HG02642 (cell line): ENCODE data around the gene ENAH.
A peak's percentile ranks its signal among the peaks of the same experiment; 100 is the strongest.

Experiments used
- ATAC-seq: cut with Tn5 transposase; IDR thresholded peaks from one replicate; pipeline ENCODE4 v1.9.1; 2021; ENCODE audit warnings: mild to moderate bottlenecking; ENCODE audit not compliant: unreplicated experiment, poor library complexity

ENAH gene

DNA sequence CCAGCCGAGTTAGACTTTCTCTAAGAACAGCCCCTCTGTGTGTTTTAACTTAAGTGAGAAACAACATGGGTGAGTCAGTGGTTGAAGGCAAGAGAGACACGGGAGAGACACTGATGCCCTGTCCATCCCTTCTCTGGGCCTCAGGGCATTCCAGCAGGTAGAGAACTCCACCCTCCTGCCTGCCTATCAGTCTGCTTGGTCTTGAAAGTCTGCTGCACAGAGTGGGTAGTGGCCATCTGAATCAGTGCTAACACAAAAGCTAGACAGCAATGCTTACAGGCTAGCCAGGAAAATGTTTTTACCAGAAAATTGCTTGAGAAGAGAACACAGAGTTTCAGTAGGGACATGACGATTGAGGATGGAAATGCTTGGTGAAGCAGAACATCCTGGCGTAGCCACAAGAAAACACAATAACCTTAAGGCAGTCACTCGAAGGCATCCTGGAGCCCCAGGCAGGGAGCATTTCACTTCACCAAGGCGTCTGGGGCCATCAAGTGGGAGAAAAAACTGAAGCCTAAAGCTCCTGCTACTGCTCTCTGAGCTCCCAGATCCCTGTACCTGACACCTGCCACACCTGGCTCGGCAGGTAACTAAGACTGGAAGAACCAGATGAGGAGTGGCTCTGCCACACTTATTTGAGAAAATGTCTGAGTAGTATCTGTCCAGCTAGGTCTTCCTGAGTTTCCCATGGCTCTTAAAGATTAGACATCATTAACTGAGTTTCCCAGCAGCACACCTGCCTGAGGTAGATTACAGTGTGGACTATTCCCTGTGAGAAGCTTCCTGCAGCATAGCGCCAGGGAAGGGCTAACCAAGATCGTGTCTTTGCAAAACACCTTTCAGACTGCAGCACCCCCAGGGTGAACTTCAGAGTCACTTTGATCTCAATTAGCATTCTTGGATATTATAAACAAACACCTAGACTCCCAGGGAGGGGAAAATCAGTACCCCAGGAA is 207.0 kb downstream of the ENAH start:
- ATAC-seq, result no peak

DNA sequence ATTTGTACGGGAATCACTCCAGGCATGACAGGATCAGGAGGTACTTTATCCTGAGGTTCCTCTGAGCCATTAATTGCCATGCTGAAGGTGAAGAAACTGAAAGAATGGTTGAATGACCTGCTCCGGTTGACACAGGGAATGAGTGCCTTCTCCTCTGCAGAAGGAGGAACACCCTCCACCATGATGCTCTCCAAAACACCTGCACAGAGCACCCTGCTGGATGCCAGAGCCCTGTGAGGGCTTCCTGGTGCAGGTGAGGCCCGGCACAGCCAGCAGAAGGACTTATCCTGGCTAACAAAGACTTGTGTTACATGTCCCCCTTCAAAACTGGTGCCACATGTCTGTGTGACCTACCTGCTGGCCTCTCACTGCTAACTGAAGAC is 210.8 kb downstream of the ENAH start:
- ATAC-seq, result no peak

DNA sequence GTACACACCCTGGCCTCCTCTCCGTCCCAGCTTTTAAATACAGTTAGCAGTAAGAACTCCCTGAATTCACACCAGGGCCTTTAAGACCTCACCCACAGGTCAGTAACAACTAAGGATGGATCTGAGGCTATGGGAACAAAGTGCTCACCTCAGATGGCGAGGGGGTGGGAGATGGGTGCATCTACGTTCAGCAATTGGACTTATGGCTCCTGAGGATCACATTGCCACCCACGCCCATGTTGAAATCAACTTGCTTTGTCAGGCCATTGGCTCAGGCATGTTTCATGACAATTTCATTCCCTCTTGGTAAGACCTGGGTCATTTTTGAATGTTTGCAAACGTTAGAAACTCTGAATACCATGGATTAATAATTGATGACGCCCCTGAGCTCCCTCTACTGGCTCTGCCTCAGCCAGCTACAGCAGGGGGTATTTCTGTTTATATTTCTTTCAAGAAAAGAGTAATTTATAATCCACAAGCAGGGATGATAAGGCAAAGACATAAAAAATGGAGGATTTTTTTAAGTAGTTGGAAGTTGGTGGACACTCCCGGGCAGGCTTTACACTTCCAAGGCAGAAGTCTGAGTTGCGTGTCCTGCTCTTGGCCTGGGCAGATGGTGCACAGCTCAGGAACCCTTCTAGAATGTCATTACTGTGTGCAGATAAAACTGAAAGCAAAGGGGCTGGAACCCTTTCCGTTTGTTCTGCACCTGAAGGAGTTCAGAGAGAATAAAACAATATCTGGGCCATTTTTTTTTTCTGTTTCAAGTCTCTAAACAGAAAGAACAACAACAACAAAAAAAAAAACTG is 211.4 kb downstream of the ENAH start:
- ATAC-seq, result peak; percentile 43

DNA sequence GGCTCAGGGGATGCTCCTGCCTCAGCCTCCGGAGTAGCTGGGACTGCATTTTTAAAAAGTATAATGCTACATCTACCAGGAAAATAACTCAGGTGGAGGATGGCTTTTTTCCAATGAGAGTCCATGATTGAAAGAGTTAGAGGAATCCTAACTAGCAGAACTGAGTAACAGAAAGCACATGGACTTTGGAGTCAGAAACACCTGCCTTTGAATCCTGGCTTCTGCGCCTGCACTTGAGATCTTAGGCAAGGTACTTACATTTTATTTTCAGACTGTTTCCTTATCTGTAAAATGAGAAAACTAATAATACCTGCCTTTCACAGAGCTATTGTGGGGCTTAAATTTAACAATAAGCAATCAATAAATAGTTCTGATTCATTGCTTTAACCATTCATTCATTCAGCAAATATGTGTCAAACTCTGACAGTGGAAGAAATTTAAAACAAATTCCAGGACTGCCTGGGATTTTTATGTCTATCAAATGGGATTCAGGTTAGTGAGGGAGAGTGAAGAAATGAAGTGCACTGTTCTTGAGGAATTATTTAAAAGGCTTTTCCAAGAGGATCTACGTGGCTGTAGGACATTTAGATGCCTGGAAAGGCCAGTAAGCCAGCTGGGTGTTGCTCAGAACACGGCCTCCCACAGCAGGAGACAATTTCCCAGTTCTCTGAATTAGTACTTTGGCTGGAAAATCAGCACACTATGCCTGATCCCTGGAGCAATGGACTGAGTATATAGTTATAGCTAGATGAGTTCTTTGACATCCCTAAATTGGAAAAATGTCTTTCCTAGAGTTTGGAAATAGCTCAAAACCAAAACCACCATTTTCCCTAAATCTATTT is 212.3 kb downstream of the ENAH start:
- no peak for ATAC-seq

DNA sequence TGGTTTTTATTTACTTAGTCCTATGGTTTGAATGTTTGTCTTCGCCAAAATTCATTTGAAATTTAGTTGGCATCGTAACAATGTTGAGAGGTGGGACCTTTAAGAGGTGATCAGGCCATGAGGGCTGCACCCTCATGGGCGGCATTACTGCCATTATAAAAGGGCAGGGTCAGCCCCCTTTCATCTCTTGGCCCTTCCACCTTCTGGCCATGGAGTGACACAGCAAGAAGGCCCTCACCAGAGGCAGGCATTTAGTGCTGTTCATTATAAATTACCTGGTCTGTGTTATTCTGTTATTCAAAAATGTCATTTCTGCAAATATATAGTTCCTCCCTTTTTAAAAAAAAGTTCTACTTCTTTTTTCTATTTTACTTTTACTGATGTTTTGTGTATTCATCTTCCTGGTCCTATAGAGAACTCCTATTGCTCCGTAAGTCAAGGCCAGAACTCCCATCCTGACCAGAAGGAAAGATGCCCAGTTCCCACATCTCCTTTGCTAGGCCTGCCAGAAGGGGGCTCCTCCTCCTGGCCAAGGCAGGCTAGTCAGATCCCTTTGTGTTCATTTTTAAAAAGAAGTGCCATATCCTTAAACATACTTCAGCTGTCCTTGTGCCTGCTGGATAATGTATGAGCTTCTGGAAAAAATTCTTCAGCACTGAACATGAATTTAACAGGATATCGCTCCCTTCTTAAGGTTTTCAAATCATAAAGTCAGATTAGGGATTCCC is 215.0 kb downstream of the ENAH start:
- no peak for ATAC-seq
